ENCODE results near the gene TTC1.

TTC1 gene

GRCh38 chr5:160082614-160083500 is 73.9 kb downstream of the TTC1 start:
- DNase-seq (ENCODE audit: low read depth in 1 of 2, low spot score in 1 of 2): no peak

GRCh38 chr5:160083501-160083900 is 74.6 kb downstream of the TTC1 start:
- DNase-seq (ENCODE audit: low read depth in 1 of 2, low spot score in 1 of 2): no peak

GRCh38 chr5:160084144-160084543 is 75.2 kb downstream of the TTC1 start:
- DNase-seq (ENCODE audit: low read depth in 1 of 2, low spot score in 1 of 2): no peak

- DNase-seq (ENCODE audit: low read depth in 1 of 2, low spot score in 1 of 2): no peak
These were observed 78.3 kb downstream of the TTC1 start for GRCh38 chr5:160087199-160087598.

GRCh38 chr5:160088805-160089204 is 79.9 kb downstream of the TTC1 start:
- DNase-seq (ENCODE audit: low read depth in 1 of 2, low spot score in 1 of 2): no peak

- no peak for DNase-seq (ENCODE audit: low read depth in 1 of 2, low spot score in 1 of 2)
These were observed 80.6 kb downstream of the TTC1 start for GRCh38 chr5:160089531-160089930.

- DNase-seq (ENCODE audit: low read depth in 1 of 2, low spot score in 1 of 2): no peak
These were observed 81.1 kb downstream of the TTC1 start for GRCh38 chr5:160090059-160090458.

GRCh38 chr5:160092514-160092913 is 83.6 kb downstream of the TTC1 start:
- no peak for DNase-seq (ENCODE audit: low read depth in 1 of 2, low spot score in 1 of 2)

- no peak for DNase-seq (ENCODE audit: low read depth in 1 of 2, low spot score in 1 of 2)
These were observed 84.2 kb downstream of the TTC1 start for GRCh38 chr5:160092960-160093707.

GRCh38 chr5:160096178-160096577 is 87.2 kb downstream of the TTC1 start:
- no peak for DNase-seq (ENCODE audit: low read depth in 1 of 2, low spot score in 1 of 2)

GRCh38 chr5:160097991-160098390 is 89.1 kb downstream of the TTC1 start:
- DNase-seq (ENCODE audit: low read depth in 1 of 2, low spot score in 1 of 2): no peak

- no peak for DNase-seq (ENCODE audit: low read depth in 1 of 2, low spot score in 1 of 2)
These were observed 96.9 kb downstream of the TTC1 start for GRCh38 chr5:160105686-160106360.

- no peak for DNase-seq (ENCODE audit: low read depth in 1 of 2, low spot score in 1 of 2)
These were observed 99.2 kb downstream of the TTC1 start for GRCh38 chr5:160108124-160108523.

All from stimulated activated CD4-positive, alpha-beta T cell treated with anti-CD3 and anti-CD28 coated beads, Interleukin-15, amount 100 ng/mL, for 1 hour (primary cell).